Vagina (tissue), 2 donors: ENCODE measurements around the gene ZNF521. TPM values are rescaled to one million over a fixed set of nuclear protein-coding genes. Genes with fewer than 3 reads are reported as not detected.

Experiments
- DNase-seq, 2 donors: peaks; one replicate each; pipeline ENCODE4 v3.0.0-alpha.2; 2017; ENCODE audit errors: extremely low spot score in 2 of 2
- H3K27ac ChIP-seq: fragments of 200-600 bp; sonication (generic); one replicate; pipeline ENCODE4 v1.5.1; 2019
- H3K27me3 ChIP-seq: fragments of 200-600 bp; sonication (generic); one replicate; pipeline ENCODE4 v1.5.1; 2019
- H3K36me3 ChIP-seq, 2 donors: fragments of 200-600 bp; sonication (generic); one replicate each; pipeline ENCODE4 v1.5.1; 2017 to 2019
- H3K4me1 ChIP-seq: fragments of 200-600 bp; sonication (generic); one replicate; pipeline ENCODE4 v1.5.1; 2019
- H3K4me3 ChIP-seq, 2 donors: fragments of 200-600 bp; sonication (generic); 1 replicate in 1 of 2; 2 replicates in 1 of 2; pipeline ENCODE4 v1.5.1; 2016 to 2019
- H3K9me3 ChIP-seq: fragments of 200-600 bp; sonication (generic); one replicate; pipeline ENCODE4 v1.5.1; 2019
- POLR2A ChIP-seq, 2 donors: fragments of 450-650 bp; IDR thresholded peaks; one replicate each; pipeline ENCODE4 v1.6.1; 2017; ENCODE audit warnings: antibody characterized with exemption in 2 of 2, mild to moderate bottlenecking in 2 of 2, moderate library complexity in 2 of 2
- POLR2AphosphoS5 ChIP-seq, 2 donors: sonication (generic); formaldehyde crosslinking; IDR thresholded peaks; one replicate each; pipeline ENCODE4 v1.9.0; 2017; ENCODE audit warnings: antibody characterized with exemption in 2 of 2, mild to moderate bottlenecking in 2 of 2, low read depth in 1 of 2; ENCODE audit not compliant: insufficient read depth in 1 of 2
- intact Hi-C: fragments of 100-400 bp; cut with DNase I; formaldehyde crosslinking; loops from one replicate; pipeline ENCODE4 v1.15.1; 2023
- total RNA-seq: library from RNA; depleted of rRNA; stranded (reverse); fragments of >200 nt; gene quantifications from one replicate; pipeline ENCODE4 v1.2.3, GENCODE V29; 2016
- TF ChIP-seq, protein P1 (sequence below), 3 experiments: fragments of 450-650 bp in 2 of 3; fragments of 200-600 bp in 1 of 3; sonication (generic) in 1 of 3; IDR thresholded peaks; one replicate each; pipeline ENCODE4 v1.5.1; 2017 to 2019; ENCODE audit warnings: antibody characterized with exemption in 3 of 3, mild to moderate bottlenecking in 2 of 3, moderate library complexity in 2 of 3

Gene ZNF521
- total RNA-seq, 1 donor from 2014 or later = 18.7 TPM

DNA sequence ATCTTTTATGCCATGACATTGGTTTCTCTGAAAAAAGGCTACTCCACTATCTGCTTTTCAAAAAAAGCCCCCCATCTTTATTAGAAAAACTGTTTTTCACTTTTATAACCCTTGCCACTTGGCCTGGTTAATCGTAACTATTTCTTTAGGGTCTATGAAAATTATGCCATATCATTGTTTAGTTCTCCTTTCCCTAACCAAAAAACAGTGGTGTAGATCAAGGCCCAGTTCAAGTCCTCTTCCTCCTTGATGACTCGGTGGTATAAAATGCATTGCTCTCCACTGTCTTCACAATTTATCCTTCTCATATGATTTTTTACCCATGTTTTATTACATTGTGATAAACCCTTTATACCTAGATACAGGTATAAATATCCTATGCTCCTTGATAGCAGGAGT is 205.5 kb downstream of the ZNF521 start:
- no peak for DNase-seq
- intact Hi-C loops = no loop called here
- H3K4me3 ChIP-seq = no peak overlapping the region
- peaks cover 6% of the 10 kb centered on the region for H3K4me1 ChIP-seq
- no peak overlapping the region for H3K27ac ChIP-seq
- no peaks in the 10 kb centered on the region for H3K9me3 ChIP-seq
- no peak for TF ChIP-seq POLR2AphosphoS5 (IDR thresholded peaks at IDR 0.05; ENCODE audit: insufficient read depth in 1 of 2, low read depth in 1 of 2)
- TF ChIP-seq POLR2A (IDR thresholded peaks at IDR 0.05) = no peak
- TF ChIP-seq, protein P1, sequence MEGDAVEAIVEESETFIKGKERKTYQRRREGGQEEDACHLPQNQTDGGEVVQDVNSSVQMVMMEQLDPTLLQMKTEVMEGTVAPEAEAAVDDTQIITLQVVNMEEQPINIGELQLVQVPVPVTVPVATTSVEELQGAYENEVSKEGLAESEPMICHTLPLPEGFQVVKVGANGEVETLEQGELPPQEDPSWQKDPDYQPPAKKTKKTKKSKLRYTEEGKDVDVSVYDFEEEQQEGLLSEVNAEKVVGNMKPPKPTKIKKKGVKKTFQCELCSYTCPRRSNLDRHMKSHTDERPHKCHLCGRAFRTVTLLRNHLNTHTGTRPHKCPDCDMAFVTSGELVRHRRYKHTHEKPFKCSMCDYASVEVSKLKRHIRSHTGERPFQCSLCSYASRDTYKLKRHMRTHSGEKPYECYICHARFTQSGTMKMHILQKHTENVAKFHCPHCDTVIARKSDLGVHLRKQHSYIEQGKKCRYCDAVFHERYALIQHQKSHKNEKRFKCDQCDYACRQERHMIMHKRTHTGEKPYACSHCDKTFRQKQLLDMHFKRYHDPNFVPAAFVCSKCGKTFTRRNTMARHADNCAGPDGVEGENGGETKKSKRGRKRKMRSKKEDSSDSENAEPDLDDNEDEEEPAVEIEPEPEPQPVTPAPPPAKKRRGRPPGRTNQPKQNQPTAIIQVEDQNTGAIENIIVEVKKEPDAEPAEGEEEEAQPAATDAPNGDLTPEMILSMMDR (IDR thresholded peaks at IDR 0.05) = no peak
- H3K36me3 ChIP-seq = no peaks in the 10 kb centered on the region
- no peaks in the 10 kb centered on the region for H3K27me3 ChIP-seq

DNA sequence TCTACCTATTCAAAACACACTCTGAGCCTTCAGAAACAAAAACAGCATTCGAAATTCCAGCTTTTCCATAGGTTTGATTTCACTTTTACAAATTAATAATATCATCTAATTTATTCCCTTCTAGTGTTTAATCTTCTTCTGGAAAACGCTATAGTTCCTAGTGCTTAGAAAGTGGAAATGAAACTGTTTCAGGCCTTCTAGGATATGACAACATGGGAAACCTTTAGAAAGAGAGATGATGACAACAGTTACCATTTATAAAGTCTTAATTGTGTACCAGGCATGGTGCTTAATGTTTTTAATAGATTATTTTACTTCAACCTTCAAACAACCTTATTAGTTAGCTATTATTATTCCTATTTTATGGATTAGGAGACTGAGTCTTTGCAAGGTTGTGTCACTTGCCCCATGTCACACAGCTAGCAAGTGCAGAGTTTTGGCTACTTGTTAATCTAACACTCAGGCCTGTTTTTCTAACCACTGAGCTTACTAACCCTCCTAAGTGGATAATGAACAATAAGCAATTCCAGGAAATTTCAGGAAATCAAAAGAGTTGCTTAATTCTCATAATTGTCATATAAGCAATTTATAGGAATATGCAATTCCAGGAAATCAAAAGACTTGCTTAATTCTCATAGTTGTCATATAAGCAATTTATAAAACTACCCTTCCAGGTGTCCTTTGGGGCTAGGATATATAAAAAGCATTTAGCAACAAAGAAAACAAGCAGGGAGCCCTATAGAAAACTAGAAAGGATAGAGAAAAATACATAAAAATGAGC is 206.0 kb downstream of the ZNF521 start:
- Histone ChIP-seq H3K9me3 (no peaks in the 10 kb centered on the region), H3K4me1 (peaks cover 6% of the 10 kb centered on the region), H3K4me3 (no peak overlapping the region), H3K27ac (no peak overlapping the region), H3K27me3 (no peaks in the 10 kb centered on the region), H3K36me3 (no peaks in the 10 kb centered on the region)
- DNase-seq = no peak
- intact Hi-C loops = no loop called here
- no peak for TF ChIP-seq POLR2AphosphoS5 (IDR thresholded peaks at IDR 0.05; ENCODE audit: insufficient read depth in 1 of 2, low read depth in 1 of 2)
- TF ChIP-seq, protein P1 (IDR thresholded peaks at IDR 0.05) = no peak

DNA sequence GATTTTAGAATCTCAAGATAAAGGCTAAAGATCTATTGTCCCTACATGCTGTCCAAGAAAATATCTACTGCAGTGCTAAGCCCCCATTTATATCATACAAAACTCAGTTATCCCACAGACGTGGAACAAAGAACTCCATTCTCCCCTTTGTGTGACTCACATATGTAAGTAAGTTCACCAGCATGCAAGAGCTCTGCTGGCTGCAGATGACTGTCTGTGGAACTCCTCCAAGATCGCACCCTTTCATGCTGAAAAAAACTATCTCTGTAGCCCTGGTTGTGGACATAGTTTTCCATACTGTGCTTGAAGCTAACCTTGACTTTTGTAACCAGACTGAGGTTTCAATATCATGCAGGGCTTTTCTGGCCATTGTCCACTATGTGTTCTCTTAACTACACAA is 207.1 kb downstream of the ZNF521 start:
- DNase-seq = no peak
- intact Hi-C loops = no loop called here
- H3K4me3 ChIP-seq = no peak overlapping the region
- no peaks in the 10 kb centered on the region for H3K36me3 ChIP-seq
- H3K4me1 ChIP-seq = peaks cover 6% of the 10 kb centered on the region
- H3K9me3 ChIP-seq = no peaks in the 10 kb centered on the region
- no peaks in the 10 kb centered on the region for H3K27me3 ChIP-seq
- H3K27ac ChIP-seq = no peak overlapping the region
- TF ChIP-seq POLR2AphosphoS5 (IDR thresholded peaks at IDR 0.05; ENCODE audit: insufficient read depth in 1 of 2, low read depth in 1 of 2) (no peak), POLR2A (IDR thresholded peaks at IDR 0.05) (no peak)
- TF ChIP-seq, protein P1 (IDR thresholded peaks at IDR 0.05) = no peak

DNA sequence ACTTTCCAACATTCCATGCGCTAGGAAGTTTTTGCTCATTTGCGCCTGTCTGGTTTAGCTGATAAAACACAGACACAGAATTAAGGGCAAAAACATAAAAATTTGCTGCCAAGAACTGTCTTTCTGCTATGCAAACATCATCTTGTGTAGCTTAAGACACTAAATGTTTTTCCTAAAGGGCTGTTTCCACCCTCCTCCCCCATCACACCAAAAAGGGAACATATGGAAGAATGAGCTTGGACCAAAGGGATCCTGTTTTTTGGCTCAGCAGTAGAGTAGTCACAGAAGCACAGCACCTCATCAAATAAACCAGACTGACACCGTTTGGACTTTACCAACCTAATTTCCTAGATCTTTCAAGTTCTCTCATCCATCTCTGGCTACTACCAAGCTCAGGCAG is 210.1 kb downstream of the ZNF521 start:
- intact Hi-C loops = no loop called here
- no peaks in the 10 kb centered on the region for H3K27me3 ChIP-seq
- TF ChIP-seq, protein P1 (IDR thresholded peaks at IDR 0.05) = no peak
- TF ChIP-seq POLR2AphosphoS5 (IDR thresholded peaks at IDR 0.05; ENCODE audit: insufficient read depth in 1 of 2, low read depth in 1 of 2) (no peak), POLR2A (IDR thresholded peaks at IDR 0.05) (no peak)
- H3K36me3 ChIP-seq = no peaks in the 10 kb centered on the region
- H3K9me3 ChIP-seq = no peaks in the 10 kb centered on the region
- no peak for DNase-seq
- H3K4me1 ChIP-seq = peaks cover 6% of the 10 kb centered on the region
- no peak overlapping the region for H3K4me3 ChIP-seq
- no peak overlapping the region for H3K27ac ChIP-seq

DNA sequence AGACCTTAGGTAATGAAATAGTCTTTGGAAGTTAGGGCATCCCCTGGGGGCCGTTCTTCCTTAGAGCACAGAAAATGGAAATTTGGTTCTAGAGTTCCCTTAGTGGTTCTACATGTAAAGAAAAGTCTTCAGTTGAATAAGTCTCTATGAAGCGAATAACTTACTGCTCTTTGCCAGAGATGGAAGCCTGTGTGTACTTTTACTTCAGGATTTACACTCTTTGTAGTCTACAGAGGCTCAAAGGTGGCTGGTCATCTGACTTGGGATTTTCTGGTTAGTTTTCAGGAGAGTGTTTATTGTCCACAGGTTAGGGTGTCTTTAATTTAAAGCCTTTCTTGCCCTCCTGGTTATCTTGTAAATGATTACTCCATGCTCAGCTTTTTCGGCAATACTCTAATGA is 210.6 kb downstream of the ZNF521 start:
- DNase-seq = no peak
- intact Hi-C loops = no loop called here
- Histone ChIP-seq H3K36me3 (no peaks in the 10 kb centered on the region), H3K9me3 (no peaks in the 10 kb centered on the region), H3K27ac (no peak overlapping the region), H3K4me1 (peaks cover 6% of the 10 kb centered on the region), H3K4me3 (no peak overlapping the region), H3K27me3 (no peaks in the 10 kb centered on the region)
- TF ChIP-seq POLR2AphosphoS5 (IDR thresholded peaks at IDR 0.05; ENCODE audit: insufficient read depth in 1 of 2, low read depth in 1 of 2) (no peak), POLR2A (IDR thresholded peaks at IDR 0.05) (no peak)
- TF ChIP-seq, protein P1 (IDR thresholded peaks at IDR 0.05) = no peak
